Adrenal gland (tissue), 12 donors: ENCODE measurements around the gene SELENOO. TPM values are rescaled to one million over a fixed set of nuclear protein-coding genes. Genes with fewer than 3 reads are reported as not detected.

ENCODE experiments used
- DNase-seq, 7 donors: peaks; one replicate each; pipeline ENCODE4 v3.0.0-alpha.2; 2019 to 2020
- H3K27ac ChIP-seq, 5 donors: fragments of 200-600 bp; sonication (generic) in 4 of 5; 1 replicate in 3 of 5; 2 replicates in 2 of 5; pipeline versions ENCODE4 v1.5.1 to v1.8.0; 2016 to 2020; ENCODE audit warnings: mild to moderate bottlenecking in 1 of 5
- H3K27me3 ChIP-seq: fragments of 200-600 bp; 2 replicates; pipeline ENCODE4 v1.8.0; 2021
- H3K36me3 ChIP-seq, 2 donors: fragments of 200-600 bp; replicated peaks in 1 of 2; 1 replicate in 1 of 2; 2 replicates in 1 of 2; pipeline versions ENCODE4 v1.5.1 to v1.8.0; 2018 to 2022
- H3K4me1 ChIP-seq, 2 donors: fragments of 200-600 bp; replicated peaks in 1 of 2; 1 replicate in 1 of 2; 2 replicates in 1 of 2; pipeline versions ENCODE4 v1.5.1 to v1.8.0; 2018 to 2021
- H3K4me3 ChIP-seq, 4 donors: fragments of 200-600 bp; sonication (generic) in 3 of 4; one replicate each; pipeline ENCODE4 v1.5.1; 2016 to 2018
- H3K9me3 ChIP-seq, 3 donors: fragments of 200-600 bp; sonication (generic) in 1 of 3; replicated peaks in 1 of 3; 1 replicate in 2 of 3; 2 replicates in 1 of 3; pipeline versions ENCODE4 v1.5.1 to v1.8.0; 2016 to 2021
- POLR2A ChIP-seq, 2 donors: fragments of 450-650 bp; IDR thresholded peaks; one replicate each; pipeline ENCODE4 v1.6.1; 2017; ENCODE audit warnings: antibody characterized with exemption in 2 of 2, mild to moderate bottlenecking in 2 of 2, moderate library complexity in 1 of 2
- WGBS, 4 donors: extraction: QIAGEN DNeasy Blood & Tissue Kit in 2 of 4; methylation state at CpG; one replicate each; pipeline versions ENCODE4 v1.1.5 to v1.1.7; 2013 to 2017; 5-methylcytosine and 5-hydroxymethylcytosine counted together
- intact Hi-C, 2 donors: fragments of 100-400 bp; cut with DNase I; formaldehyde crosslinking; loops; one replicate each; pipeline versions ENCODE4 v1.14.1 to v1.15.0; 2022 to 2023
- polyA plus RNA-seq, 3 donors: library from polyadenylated mRNA; stranded (reverse); fragments of 200-250 nt in 2 of 3; fragments of 350-450 nt in 1 of 3; fragmentation: Illumina TruSeq in 1 of 3; extraction: RNeasy Lipid Tissue Mini Kit (QIAGEN cat#74804) in 1 of 3; gene quantifications; one replicate each; pipeline ENCODE4 v1.2.3, GENCODE V29; 2013 to 2014
- total RNA-seq, 9 donors: library from RNA; depleted of rRNA in 4 of 9; stranded (reverse); fragments of >200 nt in 4 of 9; fragments of 120-200 nt in 1 of 9; fragmentation: NEBNext Ultra II Directional in 1 of 9; extraction: Animal tissue kit (Norgen Biotek cat#: 25700) in 1 of 9; gene quantifications; one replicate each; pipeline versions ENCODE4 v1.1.0 to v1.2.4, GENCODE V29; 2013 to 2023
- TF ChIP-seq, protein P1 (sequence below), 6 experiments: fragments of 450-650 bp in 4 of 6; fragments of 200-600 bp in 2 of 6; sonication (generic) in 1 of 6; IDR thresholded peaks; 1 replicate in 5 of 6; 2 replicates in 1 of 6; pipeline versions ENCODE4 v1.5.1 to v1.8.0; 2016 to 2021; ENCODE audit warnings: antibody characterized with exemption in 6 of 6, mild to moderate bottlenecking in 2 of 6, moderate library complexity in 1 of 6
- donor health status: healthy with polysubstance abuse.
- donor health status: Bipolar disorder and iron deficiency.
- donor health status: DM: yes; HTN: yes; CAD: no.
- donor health status: DM: no; HTN: no; CAD: no.
- donor health status: DM: no; HTN: no; CAD: no.
- donor health status: DM: yes; HTN: yes; CAD: no.

The SELENOO gene
- total and polyA plus RNA-seq, 12 donors: 1.9 to 89.0 (median 35.8) TPM

DNA sequence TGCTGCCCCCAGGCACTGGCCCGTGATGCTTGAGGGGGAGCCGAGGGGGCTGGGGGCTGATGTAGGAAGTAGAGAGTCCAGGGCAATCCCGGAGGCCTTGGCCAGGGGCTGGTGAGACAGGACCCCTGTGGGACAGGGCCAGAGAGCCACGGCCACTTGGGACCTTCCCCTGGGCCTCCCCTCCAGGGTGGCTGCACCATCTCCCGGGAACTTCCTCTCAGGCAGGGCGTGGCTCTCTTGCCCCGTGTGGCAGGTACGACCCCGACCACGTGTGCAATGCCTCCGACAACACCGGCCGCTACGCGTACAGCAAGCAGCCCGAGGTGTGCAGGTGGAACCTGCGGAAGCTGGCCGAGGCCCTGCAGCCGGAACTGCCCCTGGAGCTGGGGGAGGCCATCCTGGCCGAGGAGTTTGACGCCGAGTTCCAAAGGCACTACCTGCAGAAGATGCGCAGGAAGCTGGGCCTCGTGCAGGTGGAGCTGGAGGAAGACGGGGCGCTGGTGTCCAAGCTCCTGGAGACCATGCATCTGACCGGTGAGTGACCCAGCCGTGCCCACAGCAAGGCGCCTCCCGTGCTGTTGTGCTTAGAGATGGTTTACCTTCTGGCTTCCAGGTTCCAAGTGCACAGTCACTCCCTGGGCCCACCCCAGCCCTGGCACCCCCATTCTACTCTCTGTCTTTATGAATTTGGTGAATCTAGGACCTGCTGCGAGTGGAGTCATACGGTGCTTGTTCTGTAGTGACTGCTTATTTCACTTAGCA is 9.7 kb downstream of the SELENOO start:
- peaks cover 0 to 9% of the 10 kb centered on the region in 2 donors for H3K4me1 ChIP-seq
- no peaks in the 10 kb centered on the region for H3K9me3 ChIP-seq
- no peak for TF ChIP-seq POLR2A (IDR thresholded peaks at IDR 0.05)
- TF ChIP-seq, protein P1, sequence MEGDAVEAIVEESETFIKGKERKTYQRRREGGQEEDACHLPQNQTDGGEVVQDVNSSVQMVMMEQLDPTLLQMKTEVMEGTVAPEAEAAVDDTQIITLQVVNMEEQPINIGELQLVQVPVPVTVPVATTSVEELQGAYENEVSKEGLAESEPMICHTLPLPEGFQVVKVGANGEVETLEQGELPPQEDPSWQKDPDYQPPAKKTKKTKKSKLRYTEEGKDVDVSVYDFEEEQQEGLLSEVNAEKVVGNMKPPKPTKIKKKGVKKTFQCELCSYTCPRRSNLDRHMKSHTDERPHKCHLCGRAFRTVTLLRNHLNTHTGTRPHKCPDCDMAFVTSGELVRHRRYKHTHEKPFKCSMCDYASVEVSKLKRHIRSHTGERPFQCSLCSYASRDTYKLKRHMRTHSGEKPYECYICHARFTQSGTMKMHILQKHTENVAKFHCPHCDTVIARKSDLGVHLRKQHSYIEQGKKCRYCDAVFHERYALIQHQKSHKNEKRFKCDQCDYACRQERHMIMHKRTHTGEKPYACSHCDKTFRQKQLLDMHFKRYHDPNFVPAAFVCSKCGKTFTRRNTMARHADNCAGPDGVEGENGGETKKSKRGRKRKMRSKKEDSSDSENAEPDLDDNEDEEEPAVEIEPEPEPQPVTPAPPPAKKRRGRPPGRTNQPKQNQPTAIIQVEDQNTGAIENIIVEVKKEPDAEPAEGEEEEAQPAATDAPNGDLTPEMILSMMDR (IDR thresholded peaks at IDR 0.05): no peak
- H3K36me3 ChIP-seq: peaks cover 0 to 74% of the 10 kb centered on the region in 2 donors
- WGBS, 4 donors: 82 to 99% (median 85%) methylated on average over 9 to 32 of the region's 32 CpGs
- H3K27me3 ChIP-seq: no peaks in the 10 kb centered on the region
- DNase-seq: peak in 1 of 7 donors; percentile 39
- intact Hi-C loops: loop anchor here in 1 of 2 donors (2.0 kb wide), 1 partner anchor 64 kb away; no protein-coding TSS in a partner anchor
- H3K4me3 ChIP-seq: no peak overlapping the region
- no peak overlapping the region for H3K27ac ChIP-seq

DNA sequence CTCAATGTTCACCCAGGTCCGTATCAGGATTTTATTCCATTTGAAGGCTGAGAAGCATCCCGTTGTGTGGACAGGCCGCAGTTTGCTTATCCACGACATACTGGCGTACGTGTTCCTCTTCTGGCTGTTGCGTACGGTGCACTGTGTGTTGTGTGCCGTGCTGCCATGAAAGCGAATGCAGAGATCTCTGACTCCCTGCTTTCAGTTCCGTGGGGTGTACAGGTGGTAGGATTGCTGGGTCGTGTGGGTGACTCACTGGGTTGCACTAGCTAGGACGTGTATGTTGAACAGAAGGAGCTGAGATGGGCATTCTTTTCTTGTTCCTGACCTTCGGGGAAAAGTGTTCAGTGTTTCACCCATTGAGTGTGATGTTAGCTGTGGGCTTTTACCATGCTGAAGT is 10.3 kb downstream of the SELENOO start:
- Histone ChIP-seq H3K27ac (no peak overlapping the region), H3K27me3 (no peaks in the 10 kb centered on the region), H3K36me3 (peaks cover 0 to 79% of the 10 kb centered on the region in 2 donors), H3K9me3 (no peaks in the 10 kb centered on the region), H3K4me3 (no peak overlapping the region), H3K4me1 (peaks cover 0 to 9% of the 10 kb centered on the region in 2 donors)
- DNase-seq: no peak
- WGBS, 4 donors: 81 to 88% (median 85%) methylated on average over 14 of the region's 14 CpGs
- intact Hi-C loops: loop anchor here in 1 of 2 donors (2.0 kb wide), 1 partner anchor 64 kb away; no protein-coding TSS in a partner anchor
- TF ChIP-seq POLR2A (IDR thresholded peaks at IDR 0.05): no peak
- TF ChIP-seq, protein P1 (IDR thresholded peaks at IDR 0.05): no peak

DNA sequence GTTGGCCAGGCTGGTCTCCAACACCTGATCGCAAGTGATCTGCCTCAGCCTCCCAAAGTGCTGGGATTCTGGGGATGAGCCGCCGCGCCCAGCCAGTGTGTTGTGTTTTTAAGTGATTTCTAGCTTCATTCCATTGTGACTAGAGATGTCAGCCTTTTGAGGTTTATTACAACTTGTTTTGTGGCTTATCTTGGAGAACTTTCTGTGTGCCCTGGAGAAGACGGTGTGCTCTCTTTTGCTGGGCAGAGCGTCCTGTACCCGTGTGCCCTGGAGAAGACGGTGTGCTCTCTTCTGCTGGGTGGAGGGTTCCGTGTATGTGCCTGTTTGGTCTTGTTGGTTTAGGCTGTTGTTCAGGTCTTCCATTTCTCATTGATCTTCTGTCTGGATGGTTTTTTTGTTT is 12.5 kb downstream of the SELENOO start:
- Histone ChIP-seq H3K9me3 (no peaks in the 10 kb centered on the region), H3K27me3 (no peaks in the 10 kb centered on the region), H3K4me1 (peaks cover 0 to 9% of the 10 kb centered on the region in 2 donors), H3K4me3 (no peak overlapping the region), H3K36me3 (peaks cover 0 to 82% of the 10 kb centered on the region in 2 donors), H3K27ac (no peak overlapping the region)
- intact Hi-C loops: no loop called here
- DNase-seq: no peak
- TF ChIP-seq, protein P1 (IDR thresholded peaks at IDR 0.05): no peak
- no peak for TF ChIP-seq POLR2A (IDR thresholded peaks at IDR 0.05)
- 96 to 98% (median 97%) methylated on average over 9 of the region's 9 CpGs for WGBS, 4 donors

DNA sequence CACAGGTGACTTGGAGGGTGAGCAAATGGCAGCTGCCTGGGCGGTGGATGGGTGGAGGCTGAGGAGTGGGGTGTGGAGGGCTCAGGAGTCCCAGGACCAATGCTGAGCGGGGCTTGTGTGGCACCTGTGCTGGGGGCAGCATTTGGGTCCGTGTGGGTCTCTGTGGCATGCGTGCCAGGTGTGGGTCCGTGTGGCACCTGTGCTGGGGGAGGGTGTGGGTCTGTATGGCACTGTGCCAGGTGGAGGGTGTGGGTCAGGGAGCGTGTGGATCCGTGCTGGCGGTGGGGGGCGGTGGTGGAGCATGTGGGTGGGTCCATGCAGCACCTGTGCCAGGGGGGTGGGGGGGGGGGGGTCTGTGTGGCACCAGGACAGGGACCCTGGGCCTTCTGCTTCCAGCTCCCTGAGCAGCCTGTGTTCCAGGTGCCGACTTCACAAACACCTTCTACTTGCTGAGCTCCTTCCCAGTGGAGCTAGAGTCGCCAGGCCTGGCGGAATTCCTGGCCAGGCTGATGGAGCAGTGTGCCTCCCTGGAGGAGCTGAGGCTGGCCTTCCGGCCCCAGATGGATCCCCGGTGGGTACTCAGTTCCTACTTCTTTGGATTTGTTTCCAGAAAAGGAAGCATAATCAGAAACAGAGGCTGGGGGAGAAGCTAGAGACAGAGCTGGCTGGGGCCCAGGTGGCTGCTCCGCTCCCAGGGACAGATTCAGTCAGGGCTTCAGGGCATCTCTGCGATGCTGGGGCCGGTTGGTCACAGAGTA is 14.7 kb downstream of the SELENOO start:
- Histone ChIP-seq H3K4me3 (no peak overlapping the region), H3K27me3 (no peaks in the 10 kb centered on the region), H3K36me3 (peaks cover 0 to 79% of the 10 kb centered on the region in 2 donors), H3K9me3 (no peaks in the 10 kb centered on the region), H3K27ac (no peak overlapping the region), H3K4me1 (no peaks in the 10 kb centered on the region)
- intact Hi-C loops: no loop called here
- 72 to 89% (median 76%) methylated on average over 4 to 17 of the region's 17 CpGs for WGBS, 4 donors
- no peak for TF ChIP-seq POLR2A (IDR thresholded peaks at IDR 0.05)
- TF ChIP-seq, protein P1 (IDR thresholded peaks at IDR 0.05): no peak
- no peak for DNase-seq
